Suprapubic skin (tissue), 3 donors: ENCODE data around the gene ARHGEF3.

Source experiments
- CTCF ChIP-seq, 2 donors: fragments of 200-600 bp in 1 of 2; fragments of 450-650 bp in 1 of 2; sonication (generic) in 1 of 2; IDR thresholded peaks; one replicate each; pipeline ENCODE4 v1.5.1; 2016 to 2019; ENCODE audit warnings: antibody characterized with exemption in 2 of 2, mild to moderate bottlenecking in 1 of 2, moderate library complexity in 1 of 2
- POLR2A ChIP-seq, 2 donors: fragments of 450-650 bp; IDR thresholded peaks; one replicate each; pipeline ENCODE4 v1.6.1; 2017; ENCODE audit warnings: antibody characterized with exemption in 2 of 2, mild to moderate bottlenecking in 2 of 2, moderate library complexity in 2 of 2

DNA sequence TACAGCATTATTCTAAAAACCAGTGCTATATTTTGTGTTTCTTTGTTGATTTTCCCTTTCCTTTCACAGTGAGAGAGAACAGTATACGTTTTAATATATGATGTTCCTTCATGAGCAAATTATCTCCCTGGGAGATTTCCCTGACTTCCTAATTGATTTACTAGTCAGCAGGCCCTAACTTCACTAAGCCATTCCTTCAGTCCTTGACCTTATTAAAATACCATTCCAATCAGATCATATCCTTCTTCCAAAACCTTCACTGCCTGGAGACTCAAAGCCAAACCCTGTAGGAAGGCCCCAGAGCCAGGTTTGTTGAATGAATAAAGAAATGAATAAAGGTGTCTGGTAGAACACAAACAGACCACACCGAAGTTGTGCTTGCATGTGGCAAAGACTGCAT, 43.8 kb upstream of the ARHGEF3 start:
- TF ChIP-seq CTCF (IDR thresholded peaks at IDR 0.05): no peak
- no peak for TF ChIP-seq POLR2A (IDR thresholded peaks at IDR 0.05)
